ENCODE measurements around the gene ZNF654. TPM values are rescaled to one million over a fixed set of nuclear protein-coding genes. Genes with fewer than 3 reads are reported as not detected.

Gene ZNF654
- total and polyA plus RNA-seq, 10 of the 15 experiments (the other 5 are each of a cell fraction or from before 2014, with no cell fraction given): 2.7 to 14.2 (median 10.0) TPM

DNA sequence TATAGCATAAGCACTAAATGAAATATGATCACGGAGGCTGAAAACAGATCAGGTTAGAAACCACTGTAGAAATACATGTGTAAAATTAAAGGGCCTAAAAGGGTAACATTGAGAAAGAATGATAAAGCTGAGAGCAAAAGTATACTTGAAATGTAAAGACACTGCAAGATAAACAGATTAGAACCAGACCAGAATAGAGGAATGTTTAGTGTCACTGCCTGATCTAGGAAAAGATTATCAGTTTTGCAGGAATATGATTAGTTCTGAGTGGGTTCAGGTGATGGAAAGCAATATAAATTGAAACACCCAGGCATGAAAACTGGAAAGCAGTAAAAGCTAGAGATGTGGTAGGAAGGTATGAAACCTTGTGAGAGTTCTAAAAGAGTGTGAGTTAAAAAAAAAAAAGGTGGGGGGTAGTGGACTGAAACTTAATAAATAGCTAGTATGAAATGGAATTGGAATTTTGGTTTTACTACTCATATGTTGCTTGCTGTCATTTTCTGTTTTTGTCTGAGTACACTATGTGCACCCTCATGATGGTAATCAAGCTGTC lies 74.7 kb downstream of the ZNF654 start:
- Histone ChIP-seq H3K9me3 (replicated peaks; ENCODE audit: control insufficient read depth, insufficient read depth, low read length) (no peaks in the 10 kb centered on the region), H3K4me2 (ENCODE audit: control insufficient read depth, insufficient read depth) (no peak overlapping the region), H3K9ac (ENCODE audit: control insufficient read depth, insufficient read depth, low read length) (no peak overlapping the region), H4K20me1 (ENCODE audit: control insufficient read depth, insufficient read depth) (no peaks in the 10 kb centered on the region), H3K79me2 (ENCODE audit: control insufficient read depth, insufficient read depth, low read length) (no peaks in the 10 kb centered on the region; the same call in 1 of the 2 replicates), H3K4me1 (ENCODE audit: control insufficient read depth, insufficient read depth, low read length) (no peaks in the 10 kb centered on the region), H3K4me3 (no peak overlapping the region), H3K27ac (ENCODE audit: control insufficient read depth, insufficient read depth) (no peak overlapping the region), H3K27me3 (replicated peaks in 1 of 2; ENCODE audit: control insufficient read depth in 2 of 2, insufficient read depth in 2 of 2, low read length in 1 of 2) (no peaks in the 10 kb centered on the region), H2AFZ (ENCODE audit: control insufficient read depth, low read depth, low read length) (no peak overlapping the region), H3K36me3 (ENCODE audit: control insufficient read depth in 2 of 2, insufficient read depth in 2 of 2, low read length in 1 of 2) (peaks cover 0 to 2% of the 10 kb centered on the region in 2 experiments; a peak in 2 of 4 replicates)
- DNase-seq (ENCODE audit: low read depth, low spot score): no peak
- ChIA-PET POLR2A (interaction anchor here (0.8 to 0.9 kb wide), 2 partner anchors 17 to 18 kb away, joined by 3 read pairs; no protein-coding TSS in a partner anchor), RAD21 (ENCODE audit: unreplicated experiment) (interaction anchor here (1.2 kb wide), 1 partner anchor 129 kb away, joined by 3 read pairs; no protein-coding TSS in a partner anchor), CTCF (interaction anchor here (1.2 to 4.6 kb wide), 3 partner anchors 20 to 22 kb away, joined by 3 to 28 read pairs (median 4); no protein-coding TSS in a partner anchor), SMC1A (ENCODE audit: uncharacterized antibody, unreplicated experiment) (interaction anchor here (0.6 to 2.5 kb wide), 6 partner anchors 7 to 1474 kb away, joined by 3 to 12 read pairs (median 4); no protein-coding TSS in a partner anchor)
- BruUV-seq (replicated peaks): no TSS peak
- no peak for TF ChIP-seq HDAC6 (IDR thresholded peaks at IDR 0.05; ENCODE audit: unreplicated experiment)
- TF ChIP-seq RAD21 (IDR thresholded peaks at IDR 0.05; ENCODE audit: insufficient read depth, low read depth, low read length): no peak
- TF ChIP-seq, protein P1, sequence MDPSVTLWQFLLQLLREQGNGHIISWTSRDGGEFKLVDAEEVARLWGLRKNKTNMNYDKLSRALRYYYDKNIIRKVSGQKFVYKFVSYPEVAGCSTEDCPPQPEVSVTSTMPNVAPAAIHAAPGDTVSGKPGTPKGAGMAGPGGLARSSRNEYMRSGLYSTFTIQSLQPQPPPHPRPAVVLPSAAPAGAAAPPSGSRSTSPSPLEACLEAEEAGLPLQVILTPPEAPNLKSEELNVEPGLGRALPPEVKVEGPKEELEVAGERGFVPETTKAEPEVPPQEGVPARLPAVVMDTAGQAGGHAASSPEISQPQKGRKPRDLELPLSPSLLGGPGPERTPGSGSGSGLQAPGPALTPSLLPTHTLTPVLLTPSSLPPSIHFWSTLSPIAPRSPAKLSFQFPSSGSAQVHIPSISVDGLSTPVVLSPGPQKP (IDR thresholded peaks at IDR 0.05; ENCODE audit: low read depth, low read length): no peak
- no peak for TF ChIP-seq ESRRA (IDR thresholded peaks at IDR 0.05; ENCODE audit: low read length)
- no peak for TF ChIP-seq ZNF24 (IDR thresholded peaks at IDR 0.05)
- TF ChIP-seq CBFB (IDR thresholded peaks at IDR 0.05; ENCODE audit: low read depth): no peak
- TF ChIP-seq SPI1 (IDR thresholded peaks at IDR 0.05; ENCODE audit: borderline replicate concordance, insufficient read depth, low read depth, low read length): no peak
- no peak for TF ChIP-seq SRF (IDR thresholded peaks at IDR 0.05; ENCODE audit: low read depth in 2 of 2, low read length in 2 of 2)
- intact Hi-C loops (cut with micrococcal nuclease; ENCODE audit: unreplicated experiment) (no loop called here), in situ Hi-C loops (cut with MboI) (no loop called here)
- WGBS (ENCODE audit: insufficient coverage, insufficient replicate concordance, low lambda C conversion rate, missing lambda C conversion rate): 54% methylated on average over 1 of the region's 1 CpG
- ATAC-seq: no peak; the same call in 2 of the 3 replicates
- no peak for FAIRE-seq
